Iris pigment epithelial cell (primary cell): ENCODE data around the gene ADAT1.

ENCODE experiments used
- DNase-seq: peaks from one replicate; pipeline ENCODE4 v3.0.0-alpha.2; 2011; ENCODE audit warnings: low read depth

ADAT1 gene, protein sequence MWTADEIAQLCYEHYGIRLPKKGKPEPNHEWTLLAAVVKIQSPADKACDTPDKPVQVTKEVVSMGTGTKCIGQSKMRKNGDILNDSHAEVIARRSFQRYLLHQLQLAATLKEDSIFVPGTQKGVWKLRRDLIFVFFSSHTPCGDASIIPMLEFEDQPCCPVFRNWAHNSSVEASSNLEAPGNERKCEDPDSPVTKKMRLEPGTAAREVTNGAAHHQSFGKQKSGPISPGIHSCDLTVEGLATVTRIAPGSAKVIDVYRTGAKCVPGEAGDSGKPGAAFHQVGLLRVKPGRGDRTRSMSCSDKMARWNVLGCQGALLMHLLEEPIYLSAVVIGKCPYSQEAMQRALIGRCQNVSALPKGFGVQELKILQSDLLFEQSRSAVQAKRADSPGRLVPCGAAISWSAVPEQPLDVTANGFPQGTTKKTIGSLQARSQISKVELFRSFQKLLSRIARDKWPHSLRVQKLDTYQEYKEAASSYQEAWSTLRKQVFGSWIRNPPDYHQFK

GRCh38 chr16:75622761-75623605 is at the start of gene ADAT1:
Gene ADAT1, minus strand, starts transcription at chr16:75623281. Its CDS starts 2,482 bp downstream, at chr16:75620799.
- peak; percentile 99 for DNase-seq

GRCh38 chr16:75667503-75667902 is 44.4 kb upstream of the ADAT1 start:
- DNase-seq = no peak

- no peak for DNase-seq
These were observed 37.7 kb upstream of the ADAT1 start for GRCh38 chr16:75660726-75661302.

- no peak for DNase-seq
These were observed 37.2 kb upstream of the ADAT1 start for GRCh38 chr16:75660321-75660720.

GRCh38 chr16:75658175-75658574 is 35.1 kb upstream of the ADAT1 start:
- no peak for DNase-seq

GRCh38 chr16:75653922-75654321 is 30.8 kb upstream of the ADAT1 start:
- peak; percentile 45 for DNase-seq

- DNase-seq = peak; percentile 80
These were observed 25.4 kb upstream of the ADAT1 start for GRCh38 chr16:75648265-75649076.

DNA sequence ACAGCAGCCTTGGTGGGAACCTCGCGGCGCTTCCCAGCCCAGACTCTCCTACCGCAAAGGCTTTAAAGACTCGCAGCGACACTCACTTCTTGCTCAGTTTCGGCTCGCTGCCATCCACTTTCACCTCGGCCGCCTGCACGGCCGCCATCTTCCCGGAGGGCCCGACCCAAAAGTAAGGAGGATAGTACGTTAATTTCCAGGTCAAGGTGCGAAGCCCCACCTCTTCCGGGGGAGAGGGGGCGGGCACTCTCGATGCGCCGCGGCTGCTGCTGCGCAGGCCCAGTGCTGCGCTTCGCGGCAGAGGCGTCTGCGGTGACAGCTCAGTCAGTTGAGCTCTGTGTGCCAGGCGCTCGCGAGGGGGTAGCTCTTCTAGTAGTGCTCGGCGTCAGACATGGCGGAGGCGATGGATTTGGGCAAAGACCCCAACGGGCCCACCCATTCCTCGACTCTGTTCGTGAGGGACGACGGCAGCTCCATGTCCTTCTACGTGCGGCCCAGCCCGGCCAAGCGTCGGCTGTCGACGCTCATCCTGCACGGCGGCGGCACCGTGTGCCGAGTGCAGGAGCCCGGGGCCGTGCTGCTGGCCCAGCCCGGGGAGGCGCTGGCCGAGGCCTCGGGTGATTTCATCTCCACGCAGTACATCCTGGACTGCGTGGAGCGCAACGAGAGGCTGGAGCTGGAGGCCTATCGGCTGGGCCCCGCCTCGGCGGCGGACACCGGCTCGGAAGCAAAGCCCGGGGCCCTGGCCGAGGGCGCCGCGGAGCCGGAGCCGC is 24.6 kb upstream of the ADAT1 start, which contains the start of the genes KARS1 and TERF2IP:
TSS of gene KARS1 (minus strand) at position 174 of the 773 bp plus-strand sequence. CDS start at position 148, 26 bp downstream.
TSS of gene TERF2IP (plus strand) at position 282 of the 773 bp plus-strand sequence. CDS start at position 392, 110 bp downstream.
- DNase-seq = peak; percentile 95

DNA sequence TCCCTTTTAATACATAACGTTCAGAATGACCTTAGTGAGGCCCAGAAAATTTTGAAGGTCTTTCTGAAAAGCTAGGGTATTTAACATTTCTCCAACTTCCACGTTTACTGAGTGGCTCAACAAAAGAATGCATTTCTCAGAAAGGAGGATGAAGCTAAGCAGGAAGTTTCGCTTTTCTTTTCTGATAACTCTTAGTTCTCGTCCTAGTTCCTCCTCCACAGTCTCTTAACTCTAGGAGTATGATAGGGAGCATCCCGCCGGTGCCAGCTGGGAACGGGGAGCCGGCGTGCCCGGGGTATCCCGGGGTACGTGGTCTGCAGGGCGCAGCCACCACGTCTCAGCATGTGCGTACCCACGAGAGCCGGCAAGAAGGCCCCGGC is 24.0 kb upstream of the ADAT1 start:
- DNase-seq = no peak

DNA sequence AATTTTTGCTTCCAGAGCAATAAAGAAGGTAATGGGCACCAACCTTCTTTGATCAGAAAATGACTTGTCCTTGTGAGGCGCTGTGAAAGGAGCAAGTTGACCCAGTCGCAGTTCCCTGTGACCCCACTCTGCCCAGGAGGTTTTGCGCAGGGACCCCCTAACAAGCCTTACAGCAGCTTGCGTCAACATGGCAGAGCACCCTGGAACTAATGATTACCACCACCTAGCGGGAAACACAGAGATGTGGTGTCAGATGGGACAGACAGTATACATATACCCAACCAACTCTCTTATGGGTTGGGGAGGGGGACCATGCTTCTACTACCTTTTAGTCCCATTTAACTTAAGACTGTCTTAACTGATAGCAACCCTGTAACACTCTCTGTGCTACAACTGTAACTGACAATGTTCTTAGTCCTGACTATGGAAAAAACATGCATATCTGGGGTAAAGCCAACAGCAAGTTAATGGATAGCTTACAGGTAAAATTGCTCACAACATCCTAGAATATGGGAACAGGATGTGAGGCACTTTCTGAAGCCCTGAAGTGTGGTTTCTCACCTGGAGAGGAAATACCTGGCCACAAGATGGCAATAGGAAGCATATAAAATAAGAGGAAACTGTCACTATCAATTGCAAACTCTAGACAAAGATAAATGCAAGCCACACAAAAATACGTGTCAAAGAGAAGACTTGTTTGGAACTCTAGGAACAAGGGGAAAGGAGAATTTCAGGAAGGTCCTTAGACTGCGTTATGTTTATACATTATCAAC is 21.3 kb upstream of the ADAT1 start:
- no peak for DNase-seq

DNA sequence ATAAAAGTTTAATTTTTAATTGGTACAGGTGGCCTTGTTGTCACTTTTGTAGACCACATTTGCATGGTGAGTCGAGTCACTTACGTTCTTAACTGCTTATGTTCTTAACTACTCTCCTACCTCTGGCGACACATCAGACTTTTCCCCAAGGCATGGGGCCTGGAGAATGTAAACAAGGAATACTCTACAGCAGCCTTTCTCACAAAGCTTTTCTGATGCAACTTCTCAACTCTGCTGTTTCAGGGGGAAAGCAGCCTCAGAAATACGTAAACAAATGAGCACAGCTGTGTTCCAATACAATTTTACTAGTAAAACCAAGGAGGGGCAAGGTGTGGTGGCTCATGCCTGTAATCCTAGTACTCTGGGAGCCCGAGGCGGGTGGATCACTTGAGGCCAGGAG is 17.5 kb upstream of the ADAT1 start:
- no peak for DNase-seq

GRCh38 chr16:75635036-75635435 is 12.0 kb upstream of the ADAT1 start:
- DNase-seq = no peak

GRCh38 chr16:75632857-75633256 is 9.8 kb upstream of the ADAT1 start:
- DNase-seq = no peak

DNA sequence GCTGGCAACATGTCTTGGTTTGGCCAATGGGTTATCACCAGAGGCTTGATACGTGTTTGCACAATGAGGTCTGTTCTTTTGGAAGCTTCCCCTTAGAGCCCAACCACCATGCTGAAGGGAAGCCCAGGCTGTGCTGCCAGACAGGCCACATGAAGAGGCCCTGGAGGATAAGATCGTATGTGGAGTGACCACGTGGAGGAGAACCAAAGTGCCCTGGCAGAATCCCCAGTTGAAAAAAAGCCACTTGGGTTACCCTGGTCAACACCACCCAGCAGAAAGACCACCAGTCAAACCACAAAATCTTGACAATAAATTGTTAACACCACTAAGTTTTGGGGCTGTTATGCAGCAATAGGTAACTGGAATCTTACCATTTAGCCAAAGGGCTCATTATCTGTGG is 7.0 kb upstream of the ADAT1 start:
- DNase-seq = no peak

- no peak for DNase-seq
These were observed 6.1 kb upstream of the ADAT1 start for GRCh38 chr16:75629132-75629531.

DNA sequence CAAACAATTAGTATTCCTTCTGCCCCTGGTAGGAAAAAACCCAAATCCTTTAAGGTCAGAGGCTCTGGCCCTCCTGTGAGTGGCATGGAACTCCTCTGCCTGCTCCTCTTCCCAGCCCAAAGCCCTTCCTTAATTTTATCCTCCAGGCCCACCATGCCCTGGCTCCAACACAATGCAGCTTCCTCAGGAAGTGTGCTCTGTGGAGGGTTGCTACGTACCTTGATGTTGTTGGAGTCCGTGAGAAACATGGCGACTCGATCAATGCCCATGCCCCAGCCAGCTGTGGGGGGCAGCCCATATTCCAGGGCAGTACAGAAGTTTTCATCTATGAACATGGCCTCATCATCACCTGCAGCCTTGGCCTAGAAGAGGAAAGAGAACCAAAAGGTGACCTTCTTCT is 5.3 kb upstream of the ADAT1 start:
- no peak for DNase-seq

GRCh38 chr16:75627851-75628250 is 4.8 kb upstream of the ADAT1 start:
- DNase-seq = peak; percentile 94

GRCh38 chr16:75626806-75627205 is 3.7 kb upstream of the ADAT1 start:
- DNase-seq = no peak

DNA sequence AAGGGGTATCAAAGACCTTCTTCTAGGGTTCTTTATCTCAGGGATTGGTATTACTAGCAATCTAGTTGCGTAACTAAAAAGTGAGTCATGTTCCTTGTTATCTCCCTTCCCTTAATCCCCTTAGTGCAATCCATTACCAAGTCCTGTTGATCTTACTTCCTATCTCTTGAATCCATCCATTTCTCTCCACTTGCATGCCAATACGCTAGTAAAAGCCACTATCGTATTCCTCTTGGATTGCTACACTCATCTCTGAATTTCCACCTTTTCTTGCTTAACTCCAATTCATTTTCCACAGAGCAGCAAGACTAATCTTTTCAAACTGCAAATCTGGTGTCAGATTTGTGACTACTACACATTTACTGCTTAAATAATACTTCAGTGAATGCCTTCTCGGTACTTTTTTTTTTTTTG is 1.8 kb upstream of the ADAT1 start:
- peak; percentile 87 for DNase-seq

DNA sequence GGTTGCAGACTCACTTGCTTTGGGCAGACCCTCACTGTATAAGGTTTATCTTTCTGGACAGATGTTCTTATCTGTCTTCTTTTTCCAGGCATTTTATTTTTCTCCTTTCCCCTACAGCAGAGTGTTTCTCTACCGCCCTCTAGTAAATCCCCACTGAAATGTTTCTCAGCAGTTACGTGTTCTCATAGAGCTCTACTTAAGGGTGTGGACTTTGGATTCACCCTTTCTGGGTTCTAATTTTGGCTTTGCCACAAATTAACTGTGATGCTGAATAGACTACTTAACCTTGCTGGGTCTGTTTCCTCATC is 2.0 kb downstream of the ADAT1 start:
- peak; percentile 57 for DNase-seq
